Raji (cell line): Measurements from ENCODE around the gene ACVR2B.

ENCODE experiments used
- POLR2A ChIP-seq: IDR thresholded peaks from 2 replicates; pipeline ENCODE4 v1.6.1; 2011; ENCODE audit warnings: low read depth, low read length, control low read depth; ENCODE audit not compliant: insufficient read depth

ACVR2B gene

DNA sequence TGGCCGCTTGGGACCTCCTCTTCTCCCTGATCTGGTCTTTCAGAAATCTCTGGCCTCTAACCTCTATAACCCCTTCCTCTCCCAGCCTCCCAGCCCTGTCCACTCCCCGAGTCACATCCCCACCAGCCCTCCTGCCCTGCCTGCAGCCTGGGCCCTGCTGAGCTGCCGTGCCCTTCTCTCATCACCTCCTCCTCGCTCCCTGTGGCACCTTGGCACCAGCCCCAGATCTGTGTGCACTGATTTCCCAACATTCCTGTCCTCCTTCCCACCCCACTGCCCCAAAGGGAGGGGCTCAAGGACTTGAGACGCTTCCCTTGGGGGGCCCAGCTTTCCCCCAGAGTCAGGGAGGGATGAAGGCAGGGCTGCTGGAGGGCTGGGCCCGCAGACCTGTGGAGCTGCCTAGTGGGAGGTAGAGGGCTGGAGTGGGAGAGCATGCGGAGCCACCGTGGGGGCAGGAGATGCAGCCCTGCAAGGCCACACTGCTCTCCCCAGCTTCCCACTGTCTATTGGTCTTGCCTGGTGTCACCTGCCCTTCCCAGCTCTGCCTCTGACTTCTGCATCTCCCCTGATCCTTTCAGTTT lies 85.2 kb downstream of the ACVR2B start:
- TF ChIP-seq POLR2A = no peak

GRCh38 chr3:38541806-38542205 lies 88.1 kb downstream of the ACVR2B start:
- TF ChIP-seq POLR2A = no peak
